Esophagus squamous epithelium (tissue), 4 donors: Measurements from ENCODE around the gene CYP4F22.

Experiments used
- CTCF ChIP-seq, 6 experiments: fragments of 450-650 bp in 4 of 6; fragments of 200-600 bp in 2 of 6; sonication (generic) in 2 of 6; IDR thresholded peaks; one replicate each; pipeline ENCODE4 v1.5.1; 2016 to 2019; ENCODE audit warnings: antibody characterized with exemption in 6 of 6, mild to moderate bottlenecking in 4 of 6, moderate library complexity in 4 of 6
- POLR2A ChIP-seq, 4 donors: fragments of 450-650 bp; IDR thresholded peaks; one replicate each; pipeline ENCODE4 v1.6.1; 2017; ENCODE audit warnings: antibody characterized with exemption in 4 of 4, mild to moderate bottlenecking in 4 of 4, moderate library complexity in 3 of 4

DNA sequence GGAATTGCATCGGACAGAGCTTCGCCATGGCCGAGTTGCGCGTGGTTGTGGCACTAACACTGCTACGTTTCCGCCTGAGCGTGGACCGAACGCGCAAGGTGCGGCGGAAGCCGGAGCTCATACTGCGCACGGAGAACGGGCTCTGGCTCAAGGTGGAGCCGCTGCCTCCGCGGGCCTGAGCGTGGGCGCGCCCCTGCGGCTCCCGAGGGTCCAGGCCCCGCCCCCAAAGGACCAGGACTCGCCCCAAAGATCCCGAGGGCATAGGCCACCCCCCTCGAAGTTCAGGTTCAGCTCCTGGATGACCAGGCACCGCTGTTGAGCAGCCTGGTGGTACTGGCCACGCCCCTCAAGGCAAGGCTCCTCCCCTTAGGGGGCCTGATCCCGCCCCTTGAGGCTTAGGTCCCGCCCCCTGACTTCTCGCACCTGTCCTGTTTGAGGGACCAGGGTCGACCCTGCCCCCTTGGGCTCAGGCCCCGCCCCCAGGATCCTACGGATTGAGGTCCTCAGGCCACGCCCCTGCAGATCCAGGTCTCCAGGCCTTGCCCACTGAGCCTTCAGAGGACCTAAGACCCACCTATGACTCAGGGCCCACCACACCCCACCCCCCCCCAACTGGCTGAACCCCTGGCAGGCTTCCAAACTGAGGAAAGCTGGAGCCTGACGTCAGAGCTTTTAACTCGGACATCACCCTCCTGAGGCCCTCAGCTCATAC is 43.1 kb downstream of the CYP4F22 start:
- TF ChIP-seq POLR2A (IDR thresholded peaks at IDR 0.05) = no peak
- no peak for TF ChIP-seq CTCF (IDR thresholded peaks at IDR 0.05)
